ENCODE data around the gene KLHL35.

KLHL35 gene

GRCh38 chr11:75474878-75475766 is 42.1 kb upstream of the KLHL35 start:
- peaks cover 4% of the 10 kb centered on the region; the same call in 1 of the 2 replicates for H3K27me3 ChIP-seq (ENCODE audit: control insufficient read depth, low read length)
- no peaks in the 10 kb centered on the region for H3K79me2 ChIP-seq (ENCODE audit: control insufficient read depth, low read length)
- no peaks in the 10 kb centered on the region for H3F3A ChIP-seq (ENCODE audit: control insufficient read depth, insufficient read depth)
- H3K4me2 ChIP-seq (ENCODE audit: low read length), result peak overlapping the region; percentile 59
- no peak overlapping the region for H3K27ac ChIP-seq (ENCODE audit: low read depth, low read length)
- H4K20me1 ChIP-seq (ENCODE audit: control insufficient read depth, insufficient read depth, low read depth, low read length), result no peaks in the 10 kb centered on the region
- no peaks in the 10 kb centered on the region for H3K9me2 ChIP-seq (replicated peaks; ENCODE audit: control insufficient read depth, low read length)
- 0 out of 2 replicates have a peak overlapping the region, but pooled peaks have one; percentile 27 for H3K4me3 ChIP-seq (ENCODE audit: low read length)
- no peaks in the 10 kb centered on the region for H3K36me3 ChIP-seq (ENCODE audit: control insufficient read depth, low read length)
- TF ChIP-seq EZH2phosphoT487 (IDR thresholded peaks at IDR 0.05; ENCODE audit: borderline replicate concordance, low read length) (no peak), CTCF (IDR thresholded peaks at IDR 0.05; ENCODE audit: low read depth, low read length, poor library complexity, severe bottlenecking) (no peak)
- no peaks in the 10 kb centered on the region for H3K9me3 ChIP-seq (ENCODE audit: control insufficient read depth, insufficient read depth, low read length)
- H3K4me1 ChIP-seq (ENCODE audit: control insufficient read depth, low read length), result peaks cover 26% of the 10 kb centered on the region

- TF ChIP-seq CTCF (IDR thresholded peaks at IDR 0.05; ENCODE audit: low read depth, low read length, poor library complexity, severe bottlenecking), result no peak
- TF ChIP-seq EZH2phosphoT487 (IDR thresholded peaks at IDR 0.05; ENCODE audit: borderline replicate concordance, low read length), result no peak
- peaks cover 26% of the 10 kb centered on the region for H3K4me1 ChIP-seq (ENCODE audit: control insufficient read depth, low read length)
- H3F3A ChIP-seq (ENCODE audit: control insufficient read depth, insufficient read depth), result no peaks in the 10 kb centered on the region
- H3K36me3 ChIP-seq (ENCODE audit: control insufficient read depth, low read length), result no peaks in the 10 kb centered on the region
- peaks cover 8% of the 10 kb centered on the region; the same call in 1 of the 2 replicates for H3K27me3 ChIP-seq (ENCODE audit: control insufficient read depth, low read length)
- H4K20me1 ChIP-seq (ENCODE audit: control insufficient read depth, insufficient read depth, low read depth, low read length), result no peaks in the 10 kb centered on the region
- H3K9me3 ChIP-seq (ENCODE audit: control insufficient read depth, insufficient read depth, low read length), result no peaks in the 10 kb centered on the region
- H3K27ac ChIP-seq (ENCODE audit: low read depth, low read length), result no peak overlapping the region
- no peaks in the 10 kb centered on the region for H3K79me2 ChIP-seq (ENCODE audit: control insufficient read depth, low read length)
- no peak overlapping the region for H3K4me3 ChIP-seq (ENCODE audit: low read length)
- no peaks in the 10 kb centered on the region for H3K9me2 ChIP-seq (replicated peaks; ENCODE audit: control insufficient read depth, low read length)
- peak overlapping the region; percentile 59 for H3K4me2 ChIP-seq (ENCODE audit: low read length)
Observed at GRCh38 chr11:75474240-75474639, 41.2 kb upstream of the KLHL35 start.

GRCh38 chr11:75473684-75474083 is 40.7 kb upstream of the KLHL35 start:
- Histone ChIP-seq H3K4me2 (ENCODE audit: low read length) (no peak overlapping the region), H3K4me1 (ENCODE audit: control insufficient read depth, low read length) (peaks cover 26% of the 10 kb centered on the region), H3F3A (ENCODE audit: control insufficient read depth, insufficient read depth) (no peaks in the 10 kb centered on the region), H3K27me3 (ENCODE audit: control insufficient read depth, low read length) (peaks cover 9% of the 10 kb centered on the region; the same call in 1 of the 2 replicates), H3K9me2 (replicated peaks; ENCODE audit: control insufficient read depth, low read length) (no peaks in the 10 kb centered on the region), H3K79me2 (ENCODE audit: control insufficient read depth, low read length) (no peaks in the 10 kb centered on the region), H3K36me3 (ENCODE audit: control insufficient read depth, low read length) (no peaks in the 10 kb centered on the region), H3K9me3 (ENCODE audit: control insufficient read depth, insufficient read depth, low read length) (no peaks in the 10 kb centered on the region), H3K27ac (ENCODE audit: low read depth, low read length) (no peak overlapping the region), H3K4me3 (ENCODE audit: low read length) (no peak overlapping the region), H4K20me1 (ENCODE audit: control insufficient read depth, insufficient read depth, low read depth, low read length) (no peaks in the 10 kb centered on the region)
- no peak for TF ChIP-seq EZH2phosphoT487 (IDR thresholded peaks at IDR 0.05; ENCODE audit: borderline replicate concordance, low read length)
- no peak for TF ChIP-seq CTCF (IDR thresholded peaks at IDR 0.05; ENCODE audit: low read depth, low read length, poor library complexity, severe bottlenecking)
